K562 (cell line): ENCODE data around the gene DNAJC12. TPM values are rescaled to one million over a fixed set of nuclear protein-coding genes. Genes with fewer than 3 reads are reported as not detected.

ENCODE experiments used
- CBFA2T3 ChIP-seq: fragments of 450-650 bp; IDR thresholded peaks from 2 replicates; pipeline ENCODE4 v1.6.1; 2017
- COPS2 ChIP-seq: fragments of 450-650 bp; conservative IDR thresholded peaks from 2 replicates; pipeline ENCODE4 v1.6.1; 2016; ENCODE audit warnings: mild to moderate bottlenecking, moderate library complexity
- KLF16 ChIP-seq: IDR thresholded peaks from 2 replicates; pipeline ENCODE4 v1.6.1; 2016; ENCODE audit warnings: antibody characterized with exemption
- LEF1 ChIP-seq: fragments of 450-650 bp; IDR thresholded peaks from 2 replicates; pipeline ENCODE4 v1.6.1; 2016; ENCODE audit warnings: mild to moderate bottlenecking
- MTF1 ChIP-seq: fragments of 250-450 bp; sonication (Bioruptor Pico); IDR thresholded peaks from 2 replicates; pipeline ENCODE4 v1.9.0; 2021; ENCODE audit warnings: moderate library complexity, mild to moderate bottlenecking, inconsistent platforms, borderline replicate concordance
- NFE2L1 ChIP-seq: fragments of 450-650 bp; IDR thresholded peaks from 2 replicates; pipeline ENCODE4 v1.6.1; 2016; ENCODE audit warnings: missing genetic modification characterization, low read depth, mild to moderate bottlenecking, missing compliant biosample characterization, moderate library complexity, borderline replicate concordance
- SIN3B ChIP-seq: fragments of 450-650 bp; IDR thresholded peaks from 2 replicates; pipeline ENCODE4 v1.6.1; 2017; ENCODE audit warnings: low read depth, mild to moderate bottlenecking, moderate library complexity
- SP1 ChIP-seq: sonication (generic); formaldehyde crosslinking; IDR thresholded peaks from 2 replicates; pipeline ENCODE4 v1.8.1; 2022; ENCODE audit warnings: mild to moderate bottlenecking, missing genetic modification reagents
- TARDBP ChIP-seq: fragments of 450-650 bp; IDR thresholded peaks from 2 replicates; pipeline ENCODE4 v1.6.1; 2016
- TBP ChIP-seq: optimal IDR thresholded peaks from 2 replicates; pipeline ENCODE3; 2011; ENCODE audit warnings: low read depth, low read length, improper control_type of control experiment
- ZNF347 ChIP-seq: fragments of 450-650 bp; formaldehyde crosslinking; IDR thresholded peaks from 2 replicates; pipeline ENCODE4 v1.4.0; 2020; ENCODE audit warnings: low read depth, mild to moderate bottlenecking, moderate library complexity
- ZNF778 ChIP-seq: fragments of 450-650 bp; formaldehyde crosslinking; IDR thresholded peaks from 2 replicates; pipeline ENCODE4 v1.4.0; 2020; ENCODE audit warnings: mild to moderate bottlenecking, moderate library complexity
- polyA plus RNA-seq, 8 experiments: library from polyadenylated mRNA; depleted of rRNA in 4 of 8; stranded (reverse) in 5 of 8; unstranded in 3 of 8; fragments of >200 nt; fragmentation: Nextera tagmentation in 2 of 8; fragmentation: Illumina TruSeq in 1 of 8; extraction: Ambion mirVana in 2 of 8; extraction: Trizol in 1 of 8; gene quantifications; 2 replicates each; pipeline versions ENCODE4 v1.2.1 to v1.2.3, GENCODE V29; 2011 to 2014; ENCODE audit warnings: inconsistent platforms in 1 of 8, missing spikeins in 1 of 8
- total RNA-seq, 7 experiments: library from RNA; depleted of rRNA in 6 of 7; stranded (reverse); fragments of >200 nt in 6 of 7; fragmentation: Illumina TruSeq in 2 of 7; extraction: Trizol in 2 of 7; gene quantifications; 2 replicates each; pipeline versions ENCODE4 v1.2.1 to v1.2.3, GENCODE V29; 2011 to 2021; ENCODE audit warnings: low replicate concordance in 1 of 7
- TF ChIP-seq, protein P1 (sequence below): fragments of 450-650 bp; formaldehyde crosslinking; IDR thresholded peaks from 2 replicates; pipeline ENCODE4 v1.4.0; 2020; ENCODE audit warnings: mild to moderate bottlenecking, moderate library complexity
- TF ChIP-seq, protein P2 (sequence below): fragments of 250-450 bp; sonication (Bioruptor Pico); IDR thresholded peaks from 2 replicates; pipeline ENCODE4 v1.8.0; 2021; ENCODE audit warnings: moderate library complexity, mild to moderate bottlenecking, inconsistent platforms
- TF ChIP-seq, protein P3 (sequence below): fragments of 200-600 bp; sonication (generic); IDR thresholded peaks from one replicate; pipeline ENCODE4 v1.6.1; 2012; ENCODE audit warnings: mild to moderate bottlenecking, low read depth, low read length, inconsistent platforms
- TF ChIP-seq, protein P4 (sequence below): fragments of 450-650 bp; IDR thresholded peaks from 2 replicates; pipeline ENCODE4 v1.6.1; 2017; ENCODE audit warnings: mild to moderate bottlenecking, moderate library complexity

Gene DNAJC12
- total and polyA plus RNA-seq, 9 of the 15 experiments (the other 6 are each of a cell fraction or from before 2014, with no cell fraction given), result 7.4 to 95.9 (median 68.5) TPM

DNA sequence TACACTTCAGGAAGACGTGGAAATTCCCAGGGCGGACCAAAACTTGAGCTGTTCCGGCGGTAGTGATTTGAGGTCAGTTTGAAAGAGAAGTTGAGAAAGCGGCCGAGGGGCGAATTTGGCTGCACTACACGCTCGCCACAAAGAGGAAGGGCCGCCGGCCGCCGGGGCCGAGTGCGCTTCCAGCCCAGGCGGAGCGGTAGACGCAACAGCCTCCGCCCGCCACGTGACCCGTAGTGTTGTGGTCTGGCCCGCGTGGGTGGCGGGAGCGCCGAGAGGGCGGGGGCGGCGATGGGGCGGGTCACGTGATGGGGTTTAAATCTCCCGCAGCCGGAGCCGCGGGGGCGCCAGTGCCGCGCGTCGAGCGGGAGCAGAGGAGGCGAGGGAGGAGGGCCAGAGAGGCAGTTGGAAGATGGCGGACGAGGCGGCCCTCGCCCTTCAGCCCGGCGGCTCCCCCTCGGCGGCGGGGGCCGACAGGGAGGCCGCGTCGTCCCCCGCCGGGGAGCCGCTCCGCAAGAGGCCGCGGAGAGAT lies 46.4 kb upstream of the DNAJC12 start, which contains the start of gene SIRT1 (continued):
- TF ChIP-seq, protein P1, sequence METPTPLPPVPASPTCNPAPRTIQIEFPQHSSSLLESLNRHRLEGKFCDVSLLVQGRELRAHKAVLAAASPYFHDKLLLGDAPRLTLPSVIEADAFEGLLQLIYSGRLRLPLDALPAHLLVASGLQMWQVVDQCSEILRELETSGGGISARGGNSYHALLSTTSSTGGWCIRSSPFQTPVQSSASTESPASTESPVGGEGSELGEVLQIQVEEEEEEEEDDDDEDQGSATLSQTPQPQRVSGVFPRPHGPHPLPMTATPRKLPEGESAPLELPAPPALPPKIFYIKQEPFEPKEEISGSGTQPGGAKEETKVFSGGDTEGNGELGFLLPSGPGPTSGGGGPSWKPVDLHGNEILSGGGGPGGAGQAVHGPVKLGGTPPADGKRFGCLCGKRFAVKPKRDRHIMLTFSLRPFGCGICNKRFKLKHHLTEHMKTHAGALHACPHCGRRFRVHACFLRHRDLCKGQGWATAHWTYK (CRISPR knock-in tag), result peak; percentile 89; the same call in 1 of the 2 replicates
- TF ChIP-seq CBFA2T3, result peak; percentile 56
- peak; percentile 77 for TF ChIP-seq LEF1
- TF ChIP-seq SIN3B, result no peak
- TF ChIP-seq, protein P2, sequence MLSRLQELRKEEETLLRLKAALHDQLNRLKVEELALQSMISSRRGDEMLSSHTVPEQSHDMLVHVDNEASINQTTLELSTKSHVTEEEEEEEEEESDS (CRISPR knock-in tag), result no peak
- no peak for TF ChIP-seq COPS2
- TF ChIP-seq TBP, result peak; percentile 97
- TF ChIP-seq, protein P3, sequence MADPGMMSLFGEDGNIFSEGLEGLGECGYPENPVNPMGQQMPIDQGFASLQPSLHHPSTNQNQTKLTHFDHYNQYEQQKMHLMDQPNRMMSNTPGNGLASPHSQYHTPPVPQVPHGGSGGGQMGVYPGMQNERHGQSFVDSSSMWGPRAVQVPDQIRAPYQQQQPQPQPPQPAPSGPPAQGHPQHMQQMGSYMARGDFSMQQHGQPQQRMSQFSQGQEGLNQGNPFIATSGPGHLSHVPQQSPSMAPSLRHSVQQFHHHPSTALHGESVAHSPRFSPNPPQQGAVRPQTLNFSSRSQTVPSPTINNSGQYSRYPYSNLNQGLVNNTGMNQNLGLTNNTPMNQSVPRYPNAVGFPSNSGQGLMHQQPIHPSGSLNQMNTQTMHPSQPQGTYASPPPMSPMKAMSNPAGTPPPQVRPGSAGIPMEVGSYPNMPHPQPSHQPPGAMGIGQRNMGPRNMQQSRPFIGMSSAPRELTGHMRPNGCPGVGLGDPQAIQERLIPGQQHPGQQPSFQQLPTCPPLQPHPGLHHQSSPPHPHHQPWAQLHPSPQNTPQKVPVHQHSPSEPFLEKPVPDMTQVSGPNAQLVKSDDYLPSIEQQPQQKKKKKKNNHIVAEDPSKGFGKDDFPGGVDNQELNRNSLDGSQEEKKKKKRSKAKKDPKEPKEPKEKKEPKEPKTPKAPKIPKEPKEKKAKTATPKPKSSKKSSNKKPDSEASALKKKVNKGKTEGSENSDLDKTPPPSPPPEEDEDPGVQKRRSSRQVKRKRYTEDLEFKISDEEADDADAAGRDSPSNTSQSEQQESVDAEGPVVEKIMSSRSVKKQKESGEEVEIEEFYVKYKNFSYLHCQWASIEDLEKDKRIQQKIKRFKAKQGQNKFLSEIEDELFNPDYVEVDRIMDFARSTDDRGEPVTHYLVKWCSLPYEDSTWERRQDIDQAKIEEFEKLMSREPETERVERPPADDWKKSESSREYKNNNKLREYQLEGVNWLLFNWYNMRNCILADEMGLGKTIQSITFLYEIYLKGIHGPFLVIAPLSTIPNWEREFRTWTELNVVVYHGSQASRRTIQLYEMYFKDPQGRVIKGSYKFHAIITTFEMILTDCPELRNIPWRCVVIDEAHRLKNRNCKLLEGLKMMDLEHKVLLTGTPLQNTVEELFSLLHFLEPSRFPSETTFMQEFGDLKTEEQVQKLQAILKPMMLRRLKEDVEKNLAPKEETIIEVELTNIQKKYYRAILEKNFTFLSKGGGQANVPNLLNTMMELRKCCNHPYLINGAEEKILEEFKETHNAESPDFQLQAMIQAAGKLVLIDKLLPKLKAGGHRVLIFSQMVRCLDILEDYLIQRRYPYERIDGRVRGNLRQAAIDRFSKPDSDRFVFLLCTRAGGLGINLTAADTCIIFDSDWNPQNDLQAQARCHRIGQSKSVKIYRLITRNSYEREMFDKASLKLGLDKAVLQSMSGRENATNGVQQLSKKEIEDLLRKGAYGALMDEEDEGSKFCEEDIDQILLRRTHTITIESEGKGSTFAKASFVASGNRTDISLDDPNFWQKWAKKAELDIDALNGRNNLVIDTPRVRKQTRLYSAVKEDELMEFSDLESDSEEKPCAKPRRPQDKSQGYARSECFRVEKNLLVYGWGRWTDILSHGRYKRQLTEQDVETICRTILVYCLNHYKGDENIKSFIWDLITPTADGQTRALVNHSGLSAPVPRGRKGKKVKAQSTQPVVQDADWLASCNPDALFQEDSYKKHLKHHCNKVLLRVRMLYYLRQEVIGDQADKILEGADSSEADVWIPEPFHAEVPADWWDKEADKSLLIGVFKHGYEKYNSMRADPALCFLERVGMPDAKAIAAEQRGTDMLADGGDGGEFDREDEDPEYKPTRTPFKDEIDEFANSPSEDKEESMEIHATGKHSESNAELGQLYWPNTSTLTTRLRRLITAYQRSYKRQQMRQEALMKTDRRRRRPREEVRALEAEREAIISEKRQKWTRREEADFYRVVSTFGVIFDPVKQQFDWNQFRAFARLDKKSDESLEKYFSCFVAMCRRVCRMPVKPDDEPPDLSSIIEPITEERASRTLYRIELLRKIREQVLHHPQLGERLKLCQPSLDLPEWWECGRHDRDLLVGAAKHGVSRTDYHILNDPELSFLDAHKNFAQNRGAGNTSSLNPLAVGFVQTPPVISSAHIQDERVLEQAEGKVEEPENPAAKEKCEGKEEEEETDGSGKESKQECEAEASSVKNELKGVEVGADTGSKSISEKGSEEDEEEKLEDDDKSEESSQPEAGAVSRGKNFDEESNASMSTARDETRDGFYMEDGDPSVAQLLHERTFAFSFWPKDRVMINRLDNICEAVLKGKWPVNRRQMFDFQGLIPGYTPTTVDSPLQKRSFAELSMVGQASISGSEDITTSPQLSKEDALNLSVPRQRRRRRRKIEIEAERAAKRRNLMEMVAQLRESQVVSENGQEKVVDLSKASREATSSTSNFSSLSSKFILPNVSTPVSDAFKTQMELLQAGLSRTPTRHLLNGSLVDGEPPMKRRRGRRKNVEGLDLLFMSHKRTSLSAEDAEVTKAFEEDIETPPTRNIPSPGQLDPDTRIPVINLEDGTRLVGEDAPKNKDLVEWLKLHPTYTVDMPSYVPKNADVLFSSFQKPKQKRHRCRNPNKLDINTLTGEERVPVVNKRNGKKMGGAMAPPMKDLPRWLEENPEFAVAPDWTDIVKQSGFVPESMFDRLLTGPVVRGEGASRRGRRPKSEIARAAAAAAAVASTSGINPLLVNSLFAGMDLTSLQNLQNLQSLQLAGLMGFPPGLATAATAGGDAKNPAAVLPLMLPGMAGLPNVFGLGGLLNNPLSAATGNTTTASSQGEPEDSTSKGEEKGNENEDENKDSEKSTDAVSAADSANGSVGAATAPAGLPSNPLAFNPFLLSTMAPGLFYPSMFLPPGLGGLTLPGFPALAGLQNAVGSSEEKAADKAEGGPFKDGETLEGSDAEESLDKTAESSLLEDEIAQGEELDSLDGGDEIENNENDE, result peak; percentile 64
- no peak for TF ChIP-seq MTF1 (CRISPR knock-in tag)
- TF ChIP-seq ZNF778 (CRISPR knock-in tag), result no peak
- no peak for TF ChIP-seq NFE2L1 (tag)
- TF ChIP-seq SP1 (CRISPR knock-in tag), result peak; percentile 63
- TF ChIP-seq TARDBP, result no peak
- no peak for TF ChIP-seq ZNF347 (CRISPR knock-in tag)
- TF ChIP-seq KLF16, result peak; percentile 77
- TF ChIP-seq, protein P4, sequence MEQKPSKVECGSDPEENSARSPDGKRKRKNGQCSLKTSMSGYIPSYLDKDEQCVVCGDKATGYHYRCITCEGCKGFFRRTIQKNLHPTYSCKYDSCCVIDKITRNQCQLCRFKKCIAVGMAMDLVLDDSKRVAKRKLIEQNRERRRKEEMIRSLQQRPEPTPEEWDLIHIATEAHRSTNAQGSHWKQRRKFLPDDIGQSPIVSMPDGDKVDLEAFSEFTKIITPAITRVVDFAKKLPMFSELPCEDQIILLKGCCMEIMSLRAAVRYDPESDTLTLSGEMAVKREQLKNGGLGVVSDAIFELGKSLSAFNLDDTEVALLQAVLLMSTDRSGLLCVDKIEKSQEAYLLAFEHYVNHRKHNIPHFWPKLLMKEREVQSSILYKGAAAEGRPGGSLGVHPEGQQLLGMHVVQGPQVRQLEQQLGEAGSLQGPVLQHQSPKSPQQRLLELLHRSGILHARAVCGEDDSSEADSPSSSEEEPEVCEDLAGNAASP, result no peak
